Subcutaneous abdominal adipose tissue (tissue), 5 donors: ENCODE measurements around the gene ASPHD1.

ENCODE experiments used
- H3K27ac ChIP-seq: one replicate; pipeline ENCODE4 v1.7.0; 2013; ENCODE audit warnings: low read depth, mild to moderate bottlenecking, inconsistent platforms, low read length, moderate library complexity
- H3K27me3 ChIP-seq, 5 donors: one replicate each; pipeline ENCODE4 v1.7.0; 2013; ENCODE audit warnings: low read length in 5 of 5, inconsistent platforms in 1 of 5; ENCODE audit not compliant: control insufficient read depth in 5 of 5, insufficient read depth in 4 of 5
- H3K36me3 ChIP-seq, 5 donors: one replicate each; pipeline ENCODE4 v1.7.0; 2013; ENCODE audit warnings: low read length in 5 of 5; ENCODE audit not compliant: control insufficient read depth in 5 of 5, insufficient read depth in 5 of 5
- H3K4me1 ChIP-seq, 5 donors: one replicate each; pipeline ENCODE4 v1.7.0; 2013; ENCODE audit warnings: low read length in 5 of 5, mild to moderate bottlenecking in 3 of 5, moderate library complexity in 1 of 5; ENCODE audit not compliant: control insufficient read depth in 5 of 5, insufficient read depth in 5 of 5
- H3K4me3 ChIP-seq, 5 donors: one replicate each; pipeline ENCODE4 v1.7.0; 2013; ENCODE audit warnings: low read length in 5 of 5, low read depth in 1 of 5
- H3K9ac ChIP-seq, 5 donors: one replicate each; pipeline ENCODE4 v1.7.0; 2013; ENCODE audit warnings: low read length in 5 of 5, mild to moderate bottlenecking in 4 of 5, moderate library complexity in 3 of 5
- H3K9me3 ChIP-seq, 5 donors: one replicate each; pipeline ENCODE4 v1.7.0; 2013; ENCODE audit warnings: low read length in 5 of 5; ENCODE audit not compliant: control insufficient read depth in 5 of 5
- donor health status: healthy.
- donor health status: healthy.
- donor health status: healthy.
- donor health status: healthy.
- donor health status: healthy.

Gene ASPHD1

GRCh38 chr16:29913514-29913913, 13.2 kb downstream of the ASPHD1 start:
- Histone ChIP-seq H3K9ac (no peak overlapping the region), H3K9me3 (no peaks in the 10 kb centered on the region), H3K4me3 (no peak overlapping the region), H3K27me3 (no peaks in the 10 kb centered on the region), H3K27ac (no peak overlapping the region), H3K4me1 (no peaks in the 10 kb centered on the region), H3K36me3 (peaks cover 9 to 21% (median 19%) of the 10 kb centered on the region in 5 donors)

- H3K27ac ChIP-seq: no peak overlapping the region
- H3K9me3 ChIP-seq: no peaks in the 10 kb centered on the region
- no peaks in the 10 kb centered on the region for H3K27me3 ChIP-seq
- no peak overlapping the region for H3K9ac ChIP-seq
- no peak overlapping the region for H3K4me3 ChIP-seq
- H3K4me1 ChIP-seq: no peaks in the 10 kb centered on the region
- peaks cover 19 to 38% (median 27%) of the 10 kb centered on the region in 5 donors for H3K36me3 ChIP-seq
Observed at GRCh38 chr16:29915590-29916247, 15.4 kb downstream of the ASPHD1 start.

GRCh38 chr16:29916979-29917378, 16.7 kb downstream of the ASPHD1 start:
- Histone ChIP-seq H3K9me3 (no peaks in the 10 kb centered on the region), H3K27ac (no peak overlapping the region), H3K27me3 (no peaks in the 10 kb centered on the region), H3K9ac (no peak overlapping the region), H3K4me1 (no peaks in the 10 kb centered on the region), H3K36me3 (peaks cover 22 to 50% (median 33%) of the 10 kb centered on the region in 5 donors), H3K4me3 (no peak overlapping the region)

GRCh38 chr16:29920288-29921033, 20.2 kb downstream of the ASPHD1 start:
- Histone ChIP-seq H3K9ac (no peak overlapping the region), H3K4me1 (peaks cover 6 to 8% (median 8%) of the 10 kb centered on the region in 5 donors), H3K27me3 (no peaks in the 10 kb centered on the region), H3K27ac (no peak overlapping the region), H3K36me3 (peaks cover 22 to 43% (median 27%) of the 10 kb centered on the region in 5 donors), H3K4me3 (no peak overlapping the region), H3K9me3 (no peaks in the 10 kb centered on the region)

- Histone ChIP-seq H3K9me3 (no peaks in the 10 kb centered on the region), H3K4me1 (peaks cover 6 to 11% (median 9%) of the 10 kb centered on the region in 5 donors), H3K27ac (no peak overlapping the region), H3K4me3 (no peak overlapping the region), H3K27me3 (no peaks in the 10 kb centered on the region), H3K36me3 (peaks cover 16 to 43% (median 27%) of the 10 kb centered on the region in 5 donors), H3K9ac (no peak overlapping the region)
Observed at GRCh38 chr16:29921034-29921385, 20.7 kb downstream of the ASPHD1 start.

- no peak overlapping the region for H3K4me3 ChIP-seq
- peaks cover 13 to 39% (median 22%) of the 10 kb centered on the region in 5 donors for H3K36me3 ChIP-seq
- H3K27me3 ChIP-seq: no peaks in the 10 kb centered on the region
- no peak overlapping the region for H3K9ac ChIP-seq
- no peak overlapping the region for H3K27ac ChIP-seq
- no peaks in the 10 kb centered on the region for H3K9me3 ChIP-seq
- H3K4me1 ChIP-seq: peaks cover 11 to 22% (median 19%) of the 10 kb centered on the region in 5 donors
Observed at GRCh38 chr16:29922326-29922725, 22.0 kb downstream of the ASPHD1 start.

- H3K4me1 ChIP-seq: peaks cover 11 to 22% (median 19%) of the 10 kb centered on the region in 5 donors
- no peaks in the 10 kb centered on the region for H3K9me3 ChIP-seq
- H3K27me3 ChIP-seq: no peaks in the 10 kb centered on the region
- H3K9ac ChIP-seq: no peak overlapping the region
- peaks cover 13 to 39% (median 22%) of the 10 kb centered on the region in 5 donors for H3K36me3 ChIP-seq
- no peak overlapping the region for H3K27ac ChIP-seq
- no peak overlapping the region for H3K4me3 ChIP-seq
Observed at GRCh38 chr16:29922986-29923501, 22.8 kb downstream of the ASPHD1 start.

- peak overlapping the region; percentile 73 to 94 (median 82) for H3K9ac ChIP-seq
- peaks cover 11 to 22% (median 19%) of the 10 kb centered on the region in 5 donors for H3K4me1 ChIP-seq
- peaks cover 7 to 27% (median 17%) of the 10 kb centered on the region in 5 donors for H3K36me3 ChIP-seq
- peak overlapping the region; percentile 37 for H3K27ac ChIP-seq
- peak overlapping the region; percentile 84 to 96 (median 90) for H3K4me3 ChIP-seq
- H3K9me3 ChIP-seq: no peaks in the 10 kb centered on the region
- no peaks in the 10 kb centered on the region for H3K27me3 ChIP-seq
Observed at GRCh38 chr16:29925105-29925756, 24.9 kb downstream of the ASPHD1 start.

- Histone ChIP-seq H3K9me3 (no peaks in the 10 kb centered on the region), H3K27me3 (no peaks in the 10 kb centered on the region), H3K36me3 (peaks cover under 1 to 19% (median 9%) of the 10 kb centered on the region in 5 donors), H3K4me3 (peak within 1 kb of the TSS; percentile 84 to 96 (median 90)), H3K9ac (peak within 1 kb of the TSS; percentile 77 to 94 (median 82)), H3K4me1 (peaks cover 11 to 22% (median 19%) of the 10 kb centered on the region in 5 donors), H3K27ac (peak within 1 kb of the TSS; percentile 81)
Observed at GRCh38 chr16:29925781-29926710, 25.8 kb downstream of the ASPHD1 start, which contains the start of gene KCTD13. Gene KCTD13, minus strand, starts transcription at chr16:29926226. Its CDS starts 193 bp downstream, at chr16:29926033.
